Measurements from ENCODE around the gene GIMAP4.

GIMAP4 gene

DNA sequence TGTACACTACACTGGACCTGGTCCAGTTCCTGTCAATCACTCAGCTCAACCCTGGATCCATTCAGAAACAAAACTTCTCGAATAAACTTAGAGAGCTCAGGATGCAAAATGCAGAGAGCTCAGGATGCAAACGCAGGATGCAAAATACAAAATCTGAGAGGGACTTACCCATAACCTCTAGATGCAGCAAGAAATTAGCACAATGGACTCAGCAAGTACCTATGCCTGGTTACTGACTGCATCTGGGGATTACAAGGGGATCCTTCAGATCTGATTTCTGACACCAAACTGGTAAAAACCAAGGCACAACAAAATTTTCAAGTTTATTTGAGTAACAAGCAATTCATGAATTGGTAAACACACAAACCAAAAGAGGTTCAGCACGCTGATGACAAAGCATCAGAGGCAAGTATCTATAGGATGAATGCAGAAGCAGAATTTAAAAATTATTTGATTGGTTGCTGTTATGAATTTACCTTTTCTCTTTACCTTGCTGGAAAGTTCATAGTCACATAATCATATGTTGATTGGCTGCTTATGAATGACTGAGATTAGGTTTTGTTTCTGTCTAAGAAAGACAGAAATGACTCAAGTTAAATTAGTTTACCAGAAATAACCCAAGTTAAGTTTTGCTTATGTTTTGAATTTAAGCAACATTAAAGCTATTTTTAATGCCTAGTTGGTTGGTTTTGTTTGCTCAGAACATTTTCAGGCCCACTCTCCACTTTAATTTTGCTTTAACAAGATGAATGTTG, 53.6 kb downstream of the GIMAP4 start:
- TF ChIP-seq CTCF (IDR thresholded peaks at IDR 0.05; ENCODE audit: insufficient read depth, low read depth, low read length, missing control alignments): no peak

DNA sequence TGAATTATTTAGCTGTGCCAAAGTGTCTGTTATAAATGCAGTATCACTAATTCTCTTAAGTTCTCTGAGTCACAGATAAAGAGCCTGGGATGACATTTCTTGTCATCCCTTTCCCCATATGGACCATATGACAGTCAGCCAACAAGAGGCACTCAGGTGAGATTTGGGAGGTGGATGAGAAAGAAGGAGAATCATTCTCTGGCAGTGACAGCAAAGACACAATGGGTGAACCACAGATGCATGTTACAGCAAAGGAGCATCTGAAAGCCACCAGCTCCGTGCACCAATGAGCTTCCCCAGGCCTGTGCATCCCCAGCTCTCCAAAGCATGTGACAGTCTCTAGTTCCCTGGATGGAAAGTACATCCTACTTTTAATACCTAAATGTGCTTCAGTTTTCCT, 54.2 kb downstream of the GIMAP4 start:
- TF ChIP-seq CTCF (IDR thresholded peaks at IDR 0.05; ENCODE audit: insufficient read depth, low read depth, low read length, missing control alignments): no peak
- no peak overlapping the region; the same call in 1 of the 2 replicates for H3K4me3 ChIP-seq (ENCODE audit: low read depth, low read length)
- peak; percentile 55 for DNase-seq (ENCODE audit: low read depth)

More for the DNA sequence above, 53.6 kb downstream of the GIMAP4 start:
- H3K4me3 ChIP-seq (ENCODE audit: low read depth, low read length): no peak overlapping the region; the same call in 1 of the 2 replicates
- peak; percentile 46 for DNase-seq (ENCODE audit: low read depth)
